Hippocampal formation (tissue), 2 donors: ENCODE results near the gene ITPR1.

Experiments used
- DNase-seq, 2 donors: peaks; one replicate each; lab custom pipeline; 2025; lab: John Stamatoyannopoulos, UW

ITPR1 gene

DNA sequence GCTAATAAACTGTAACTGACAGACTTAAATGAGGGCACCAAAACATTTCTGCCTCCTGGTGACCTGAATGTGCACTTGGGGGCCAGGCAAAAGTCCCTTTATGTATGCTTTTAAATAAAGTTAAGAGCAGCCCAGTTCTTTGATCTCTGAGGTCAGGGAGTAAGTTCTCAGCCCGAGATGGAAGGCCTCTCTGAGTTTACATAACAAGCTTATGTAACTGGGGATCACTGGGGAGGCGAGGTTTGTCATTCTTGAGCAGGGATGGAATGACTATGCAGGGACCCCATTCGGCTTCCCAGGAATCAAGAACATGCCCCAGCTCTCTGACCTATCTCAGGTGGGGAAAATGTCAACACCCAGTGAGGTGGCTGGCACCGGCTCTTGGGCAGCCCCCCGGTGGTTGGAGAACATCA is 287.4 kb downstream of the ITPR1 start:
- no peak for DNase-seq

DNA sequence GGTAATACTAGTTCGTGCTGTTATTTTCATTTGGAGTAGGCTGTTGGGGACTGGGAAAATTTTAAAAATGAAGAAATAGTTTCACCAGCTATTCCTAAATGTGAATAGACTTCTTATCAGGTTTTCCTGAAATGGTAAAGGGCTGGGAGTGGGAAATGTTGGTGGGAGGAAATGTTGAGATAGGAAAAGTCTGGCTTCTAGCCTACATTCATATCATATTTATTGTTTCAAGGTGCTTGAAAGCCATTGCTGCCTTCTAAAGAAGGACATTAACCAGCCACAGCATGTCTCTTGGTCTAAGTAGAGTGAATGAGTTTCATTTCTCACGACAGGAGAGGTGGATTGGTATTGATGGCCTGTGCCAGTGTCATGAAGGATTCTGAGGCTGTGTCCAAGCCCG is 288.9 kb downstream of the ITPR1 start:
- DNase-seq = no peak

DNA sequence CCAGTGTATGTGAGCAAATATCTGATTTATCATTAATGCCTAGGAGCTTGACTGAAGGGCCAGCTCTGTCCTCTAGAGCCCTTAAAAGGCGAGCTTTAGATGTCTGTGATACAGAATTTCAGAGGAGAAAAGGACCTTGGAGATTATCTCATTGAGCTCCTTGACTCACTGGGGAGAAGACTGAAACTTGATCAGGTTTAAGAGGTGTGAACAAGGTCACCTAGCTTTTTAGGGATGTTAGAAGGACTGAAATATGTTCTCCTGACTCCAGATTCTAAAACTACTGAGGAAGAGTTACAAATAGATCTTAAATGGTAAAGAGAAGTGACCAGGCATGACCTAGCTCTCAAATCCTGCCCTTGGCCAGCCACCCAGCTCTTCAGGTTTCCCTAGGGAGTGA is 292.4 kb downstream of the ITPR1 start:
- no peak for DNase-seq

DNA sequence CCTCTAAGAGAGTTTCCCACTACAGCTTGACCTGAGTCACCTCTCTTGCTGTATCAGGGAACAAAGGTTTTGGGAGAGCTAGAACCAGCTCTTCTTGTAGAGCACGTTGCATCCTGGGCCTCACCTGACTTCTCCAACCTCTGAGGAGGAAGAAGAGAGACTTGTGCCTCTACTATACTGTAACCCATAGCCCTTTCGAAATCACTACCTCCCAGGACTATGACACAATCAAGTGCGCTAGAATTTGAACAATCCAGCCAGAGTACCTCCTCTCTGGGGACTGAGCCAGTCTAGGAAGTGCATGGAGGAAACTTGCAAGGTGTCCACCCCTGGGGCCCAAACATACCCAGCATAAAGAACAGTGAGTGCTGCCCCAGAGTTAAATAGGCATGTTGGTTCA is 293.3 kb downstream of the ITPR1 start:
- DNase-seq = no peak

DNA sequence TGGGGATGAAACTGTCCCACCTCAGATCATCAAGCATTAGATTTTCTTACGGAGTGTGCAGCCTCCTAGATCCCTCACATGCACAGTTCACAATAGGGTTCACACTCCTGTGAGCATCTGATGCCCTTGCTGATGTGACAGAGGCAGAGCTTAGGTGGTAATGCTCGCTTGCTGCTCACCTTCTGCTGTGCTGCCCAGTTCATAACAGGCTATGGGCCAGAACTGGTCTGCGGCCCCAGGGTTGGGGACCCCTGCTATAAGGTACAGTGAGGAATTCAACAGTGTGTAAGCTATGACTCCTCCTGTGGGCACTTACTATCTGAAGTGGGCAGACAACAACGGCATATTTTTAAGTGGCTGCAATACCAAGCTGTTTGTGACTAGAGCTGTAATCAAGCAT is 298.2 kb downstream of the ITPR1 start:
- no peak for DNase-seq

DNA sequence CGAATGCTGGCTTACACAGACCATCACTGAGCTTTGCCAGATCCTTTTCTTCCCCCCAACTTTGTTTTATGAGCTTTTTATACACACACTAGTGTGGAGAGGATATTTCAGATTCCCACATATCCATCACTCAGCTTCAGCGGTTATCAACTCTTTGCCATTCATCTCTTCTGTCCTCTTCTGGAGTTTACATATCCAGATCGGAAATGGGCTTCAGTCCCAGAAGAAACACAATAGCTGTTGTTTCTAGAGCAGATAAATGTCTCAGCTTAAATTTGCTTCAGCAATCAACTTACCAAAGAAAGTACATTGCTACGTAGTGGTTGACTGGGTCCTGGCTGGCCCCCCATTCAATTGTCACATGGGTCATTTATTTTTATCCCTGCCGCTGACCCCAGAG is 300.2 kb downstream of the ITPR1 start:
- no peak for DNase-seq

DNA sequence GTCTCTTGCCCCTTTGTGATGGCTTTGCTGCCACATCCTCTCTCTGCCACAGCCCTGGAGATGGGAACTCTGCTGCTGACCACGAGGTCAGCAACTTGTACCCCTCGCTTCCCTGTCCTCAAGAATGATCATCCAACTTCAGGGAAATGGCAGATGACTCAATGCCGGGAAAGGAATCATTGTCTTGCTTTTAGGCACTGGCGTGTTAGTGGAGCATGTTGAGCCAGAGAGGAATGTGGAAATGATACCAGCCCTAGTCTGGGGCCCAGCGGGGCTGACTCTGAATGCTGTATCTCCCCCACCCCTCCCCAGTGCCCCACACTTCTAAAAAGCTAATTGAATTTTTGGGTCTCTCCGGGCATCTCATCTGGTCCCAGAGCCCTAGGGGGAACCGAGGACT is 301.2 kb downstream of the ITPR1 start:
- no peak for DNase-seq

DNA sequence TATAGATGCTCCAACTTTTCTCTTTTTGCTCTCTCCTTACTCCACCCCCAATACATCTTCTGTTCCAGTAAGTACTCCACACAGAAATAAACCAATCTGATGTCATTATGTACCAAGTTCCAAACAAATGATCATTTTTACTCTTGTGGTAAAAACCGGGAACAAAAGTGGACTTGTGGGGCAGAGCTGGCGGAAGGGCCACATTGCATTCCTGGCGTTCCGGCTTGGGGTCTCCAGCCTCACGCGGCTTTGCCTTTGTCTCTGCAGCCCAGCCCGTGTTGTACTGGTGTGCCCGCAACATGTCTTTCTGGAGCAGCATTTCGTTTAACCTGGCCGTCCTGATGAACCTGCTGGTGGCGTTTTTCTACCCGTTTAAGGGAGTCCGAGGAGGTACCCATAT is 301.6 kb downstream of the ITPR1 start:
- DNase-seq = no peak

DNA sequence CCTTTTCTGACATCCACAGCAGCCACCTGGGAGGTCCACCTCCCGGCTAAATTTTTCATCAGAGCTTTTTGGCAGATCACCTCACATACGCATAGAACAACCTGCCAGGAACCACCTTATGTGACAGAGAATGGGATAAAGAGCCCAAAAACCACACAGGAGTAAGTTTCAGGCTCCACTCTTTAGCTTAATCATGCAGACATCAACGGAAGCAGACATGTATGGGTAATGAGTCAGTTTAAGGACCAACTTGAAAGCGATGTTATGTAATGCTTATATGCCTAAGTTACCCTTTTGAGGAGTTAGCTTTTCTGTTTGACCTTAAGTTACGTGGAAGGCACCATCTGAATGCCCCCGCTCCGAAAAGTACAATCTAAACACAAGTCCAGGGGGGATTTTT is 302.8 kb downstream of the ITPR1 start:
- no peak for DNase-seq

DNA sequence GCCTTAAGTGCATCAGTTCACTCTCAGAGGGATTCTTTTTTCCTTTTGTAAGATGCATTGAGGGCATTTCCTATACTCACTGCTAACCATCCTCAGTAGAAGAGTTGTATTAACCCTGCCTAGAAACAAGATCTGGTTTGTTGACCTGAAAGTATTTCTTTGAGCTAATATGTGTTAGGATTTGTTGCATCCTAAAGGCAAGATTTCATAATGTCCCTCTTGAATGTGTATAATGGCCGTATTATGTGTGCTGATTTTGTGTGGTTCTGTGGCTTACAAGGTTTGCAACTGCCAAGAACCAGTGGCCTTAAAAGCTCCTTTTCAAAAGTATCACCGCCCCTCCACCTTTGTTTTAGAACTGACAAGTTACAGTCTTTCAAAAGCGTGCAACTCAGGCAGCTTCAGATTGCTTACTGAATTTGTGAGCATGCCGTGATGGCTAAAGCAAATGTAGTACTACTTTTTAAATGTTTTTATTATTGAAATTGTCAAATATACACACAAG is 304.1 kb downstream of the ITPR1 start:
- no peak for DNase-seq

DNA sequence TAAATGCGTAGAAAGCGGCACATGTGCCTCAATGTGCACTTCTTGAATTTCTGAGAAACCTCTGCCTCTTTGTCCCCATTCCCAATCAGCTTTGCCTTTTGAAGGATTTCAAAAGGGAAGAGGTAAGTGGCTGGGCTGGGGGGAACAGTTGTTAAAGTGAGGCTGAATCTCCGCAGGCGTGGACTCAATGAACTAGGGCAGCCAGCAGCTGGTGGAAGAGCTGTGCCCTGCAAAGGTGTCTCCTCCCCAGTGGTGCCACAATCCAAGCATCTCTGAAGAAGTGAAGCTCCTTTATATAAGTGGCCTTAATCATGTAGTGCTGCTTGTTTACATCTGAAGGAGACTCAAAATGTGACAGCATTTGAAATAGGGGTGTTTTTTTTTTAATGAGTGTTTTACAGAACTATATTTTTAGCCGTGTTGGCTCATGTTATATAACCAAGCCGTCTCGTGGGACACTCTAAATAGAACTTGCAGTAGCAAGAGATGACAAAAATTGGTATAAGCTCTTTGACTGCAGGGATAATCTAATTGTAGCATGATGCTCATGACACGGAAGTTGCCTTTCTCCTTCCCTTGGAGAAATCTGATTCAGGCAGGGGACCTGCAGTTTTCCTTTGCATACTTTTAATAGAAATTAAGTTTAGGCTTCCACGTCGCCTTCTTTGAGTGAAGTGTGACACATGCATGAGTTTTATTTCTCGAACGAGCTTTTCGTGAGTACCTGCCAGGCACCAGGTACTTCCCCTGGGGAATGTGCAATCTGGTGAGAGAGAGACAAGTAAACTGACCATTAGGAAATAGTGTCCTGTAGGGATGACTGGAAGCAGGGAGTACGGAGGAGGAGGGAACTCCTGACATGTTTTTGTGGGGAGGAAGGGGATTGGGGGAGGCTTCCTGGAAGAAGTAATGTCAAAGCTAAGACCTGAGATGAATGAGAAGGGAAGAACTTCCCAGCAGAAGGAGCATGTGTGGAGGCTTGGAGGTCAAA is 306.4 kb downstream of the ITPR1 start:
- no peak for DNase-seq

DNA sequence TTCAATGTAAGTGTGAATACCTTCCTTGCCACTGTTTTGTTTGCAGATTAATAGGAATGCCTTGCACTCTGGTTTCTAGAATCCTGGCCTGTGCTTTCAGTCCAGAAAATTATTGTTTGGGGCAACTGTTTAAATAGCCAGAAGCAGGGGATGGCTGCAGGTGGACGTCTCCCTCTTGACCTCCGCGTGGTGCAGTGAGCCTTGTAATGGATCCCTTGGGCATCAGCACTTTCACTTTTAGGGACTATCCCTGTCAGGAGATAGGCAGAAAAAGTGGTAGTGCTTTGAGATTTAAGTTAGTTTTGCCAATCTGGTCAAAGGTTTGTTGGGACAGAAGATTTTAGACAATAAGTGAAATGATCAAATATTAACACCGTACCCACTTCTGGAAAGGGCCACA is 307.4 kb downstream of the ITPR1 start:
- no peak for DNase-seq

DNA sequence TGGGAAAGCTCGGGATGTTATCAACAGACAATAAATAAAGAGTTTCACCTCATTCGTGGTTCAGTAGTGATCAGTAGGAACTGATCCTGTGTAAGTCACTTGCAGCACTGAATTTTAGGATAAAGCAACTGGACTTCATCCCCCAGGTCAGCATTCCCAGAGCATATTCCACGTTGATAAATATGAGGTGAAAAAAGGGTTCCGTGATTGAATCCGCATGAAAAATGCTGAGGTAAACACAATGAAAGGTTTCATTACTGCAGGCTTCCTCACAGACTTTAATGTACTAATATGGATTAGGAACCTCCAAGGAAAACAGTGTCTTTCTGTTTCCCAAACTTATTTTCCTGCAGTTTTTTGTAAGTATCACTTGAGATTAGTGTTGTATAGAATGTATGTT is 308.7 kb downstream of the ITPR1 start:
- no peak for DNase-seq

DNA sequence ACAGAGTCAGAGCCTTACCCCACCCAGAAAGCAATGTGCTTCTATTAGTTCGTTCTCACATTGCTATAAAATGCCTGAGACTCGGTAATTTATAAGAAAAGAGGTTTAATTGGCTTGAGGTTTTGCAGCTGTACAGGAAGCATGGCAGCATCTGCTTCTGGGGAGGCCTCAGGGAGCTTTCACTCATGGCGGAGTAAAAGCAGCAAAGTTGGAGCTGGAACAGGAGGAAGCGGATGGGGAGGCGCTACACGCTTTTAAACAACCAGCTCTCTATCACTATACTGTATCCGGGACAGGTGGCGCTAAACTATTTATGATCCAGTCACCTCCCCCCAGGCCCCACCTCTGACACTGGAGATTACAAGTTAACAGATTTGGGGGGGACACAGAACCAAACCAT is 309.8 kb downstream of the ITPR1 start:
- no peak for DNase-seq

DNA sequence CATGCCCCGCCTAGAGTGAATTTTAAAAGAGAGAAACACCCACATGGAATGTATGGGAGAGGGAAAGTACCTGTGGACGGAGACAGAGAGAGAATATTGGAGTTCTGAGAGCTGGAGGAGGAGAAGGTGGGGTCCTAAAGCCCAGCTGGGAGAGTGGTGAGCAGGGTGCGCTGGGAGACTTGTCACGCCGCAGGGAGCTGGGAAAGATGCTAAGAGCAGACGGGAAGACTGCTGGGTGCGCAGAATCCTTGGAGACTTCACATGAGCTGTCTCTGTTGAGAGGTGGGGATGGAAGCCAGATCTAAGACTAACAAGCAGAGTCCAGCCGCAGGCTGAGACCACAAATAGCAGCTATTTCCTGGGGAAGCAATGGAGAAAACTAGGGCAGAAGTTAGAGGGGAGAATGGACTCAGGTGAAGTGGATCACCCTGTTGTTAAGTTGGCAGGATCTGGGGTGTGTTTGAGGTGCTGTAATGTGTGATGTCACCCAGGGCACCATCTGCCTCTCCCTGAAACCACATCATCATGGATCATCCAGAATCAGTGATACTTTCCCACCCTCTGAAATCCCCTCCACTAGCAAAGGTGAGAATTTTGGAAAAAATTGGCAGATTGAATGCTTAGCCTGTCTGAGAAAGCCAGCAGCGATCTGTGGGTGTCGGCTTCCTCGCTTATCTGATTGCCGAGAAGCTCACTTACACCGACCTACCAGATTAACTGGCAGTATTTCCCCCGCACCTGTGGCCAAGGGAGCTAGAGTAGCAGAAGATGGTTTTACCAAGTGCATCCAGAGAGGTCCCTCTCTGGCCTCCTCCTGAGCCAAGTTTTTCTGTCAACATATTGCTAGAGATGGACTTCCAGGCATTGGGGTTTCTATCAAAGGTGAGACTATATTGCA is 311.3 kb downstream of the ITPR1 start:
- DNase-seq = no peak

DNA sequence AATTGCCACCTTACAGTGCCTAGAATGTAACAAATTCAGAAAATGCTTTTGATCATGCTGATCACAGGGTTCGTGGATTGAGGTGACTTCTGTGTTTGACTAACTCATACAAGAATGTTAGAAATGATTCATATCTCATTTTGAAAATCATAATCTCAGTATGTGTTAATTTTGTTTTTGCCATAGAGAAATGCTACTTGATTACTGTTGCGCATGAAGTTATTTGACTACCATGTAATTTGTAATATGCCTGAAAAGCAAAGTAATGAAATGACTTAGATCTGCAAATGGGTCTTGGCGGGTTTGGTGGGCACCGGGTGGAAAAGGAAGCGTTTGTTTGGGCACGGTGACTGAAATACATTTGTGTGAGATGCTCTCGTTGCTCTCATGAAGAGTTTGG is 312.5 kb downstream of the ITPR1 start:
- DNase-seq = no peak

DNA sequence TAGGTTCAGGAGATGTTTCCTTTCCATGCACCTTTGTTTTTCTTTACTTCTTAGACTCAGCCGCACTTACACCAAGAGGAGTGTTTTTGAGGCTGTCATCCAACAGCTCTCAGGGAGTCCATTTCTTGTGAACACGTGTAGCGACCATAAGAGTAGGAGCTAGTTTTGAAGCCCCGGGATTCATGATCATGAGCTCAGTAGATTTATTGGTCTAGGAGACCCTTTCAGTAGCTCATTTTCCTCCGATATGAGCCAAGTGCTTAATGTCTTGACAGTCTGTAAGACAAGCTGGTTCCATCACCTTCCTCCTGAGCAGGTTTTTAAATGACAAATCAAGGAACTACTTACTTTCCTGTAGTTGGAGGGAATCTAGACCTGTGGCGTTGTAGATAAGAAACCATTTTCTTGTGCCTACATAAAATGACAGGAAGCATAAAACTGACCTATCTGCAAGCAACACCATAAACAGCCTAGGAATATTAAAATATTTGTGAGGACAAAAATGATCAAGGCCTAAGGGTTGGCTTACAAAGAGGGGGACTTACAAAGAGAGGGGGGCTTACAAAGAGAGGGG is 313.5 kb downstream of the ITPR1 start:
- no peak for DNase-seq

DNA sequence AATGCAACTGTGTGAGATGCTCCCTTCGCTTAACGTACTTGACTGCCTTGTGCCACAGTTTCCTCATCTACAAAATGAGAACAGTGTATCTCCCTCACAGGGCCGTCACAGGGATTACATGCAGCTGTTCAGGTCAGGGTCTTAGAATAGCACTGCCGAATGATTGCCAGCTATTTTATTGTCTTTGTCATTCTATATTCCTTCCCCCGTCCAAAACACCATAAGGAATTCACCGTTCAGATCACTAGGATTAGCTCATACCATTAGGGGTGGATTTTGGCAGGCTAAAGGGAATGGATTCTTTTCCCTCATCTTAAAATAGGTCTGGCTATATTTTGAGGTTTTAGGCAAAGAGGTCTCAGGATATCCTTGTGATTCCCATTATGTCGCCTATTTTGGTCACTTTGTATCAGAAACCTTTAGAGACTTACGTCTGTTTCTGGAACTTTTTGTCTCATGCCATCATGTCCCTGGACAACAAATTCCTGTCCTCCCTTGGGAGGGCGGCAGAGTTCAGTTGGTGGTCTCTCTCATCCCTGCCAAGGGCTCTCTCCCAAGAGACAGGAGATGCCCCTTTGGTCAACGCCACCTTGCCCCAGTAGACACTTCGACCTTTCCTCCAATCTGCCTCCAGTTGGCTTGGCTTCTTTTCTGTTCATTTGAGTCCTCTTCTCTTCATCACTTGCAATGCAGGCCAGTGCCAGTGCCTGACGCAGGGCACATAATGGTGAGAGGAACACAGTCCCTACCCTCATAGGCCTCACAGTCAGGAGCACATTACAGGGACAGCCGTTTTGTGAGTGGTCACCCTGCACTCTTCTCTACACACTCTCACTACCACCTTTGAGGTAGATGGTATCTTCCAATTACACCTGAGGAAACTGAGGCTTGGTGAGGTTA is 314.5 kb downstream of the ITPR1 start:
- no peak for DNase-seq

DNA sequence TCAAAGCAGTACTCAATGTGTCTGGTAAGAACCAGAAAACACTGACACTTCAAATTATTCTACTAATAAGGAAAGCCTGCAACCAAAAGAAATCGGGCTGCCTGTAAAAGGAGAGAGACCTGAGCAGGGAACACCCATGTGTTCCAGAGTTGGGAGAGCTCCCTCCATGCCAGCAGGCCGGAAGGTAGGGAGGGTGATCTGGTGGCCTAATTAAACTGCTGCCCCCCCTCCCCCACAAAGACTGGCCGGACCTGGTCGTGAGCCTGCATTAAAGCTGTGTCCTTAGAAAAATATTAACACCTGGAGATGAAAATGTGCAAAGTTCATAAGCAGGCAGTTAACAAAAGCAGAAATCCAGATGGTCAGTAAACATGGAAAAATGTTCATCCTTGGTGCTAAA is 315.5 kb downstream of the ITPR1 start:
- DNase-seq = no peak

DNA sequence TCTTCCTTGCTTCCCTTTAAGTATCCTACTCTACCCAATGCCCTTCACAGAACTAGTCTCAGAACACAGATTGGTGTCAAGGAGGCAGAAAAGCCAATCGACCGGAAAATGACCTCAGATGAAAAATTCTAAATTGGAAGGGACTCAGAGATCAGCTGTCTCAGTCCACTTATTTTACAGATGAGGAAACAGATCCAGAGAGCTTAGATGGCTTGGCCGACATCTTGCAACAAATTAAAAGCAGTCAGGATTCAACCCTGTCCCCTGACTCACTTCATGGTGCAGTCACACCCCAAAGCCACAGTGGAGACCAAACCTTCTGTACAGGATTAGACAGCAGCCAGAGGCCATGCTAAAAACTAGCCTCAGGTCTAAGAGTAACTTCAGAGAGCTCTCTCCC is 316.8 kb downstream of the ITPR1 start:
- no peak for DNase-seq

DNA sequence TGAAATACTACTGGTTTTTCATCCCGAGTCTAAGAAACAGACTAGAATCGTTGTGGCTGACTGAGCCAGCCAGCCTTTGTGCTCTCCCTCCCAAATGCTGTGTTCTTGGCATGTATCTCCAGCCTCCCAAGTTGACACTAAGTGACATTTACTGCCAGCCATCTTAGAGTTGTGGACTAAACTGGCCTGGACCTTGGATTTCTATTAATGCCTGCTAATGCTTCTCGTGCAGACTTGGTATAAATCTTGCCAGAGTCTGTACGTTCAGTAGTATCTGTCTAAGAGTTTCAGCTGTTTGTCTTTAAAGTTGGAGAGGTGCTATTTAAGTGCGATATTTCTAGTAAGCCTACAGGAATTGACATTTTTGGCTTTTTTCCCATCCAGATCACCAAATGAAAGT is 319.4 kb downstream of the ITPR1 start:
- peak in 1 of 2 donors; percentile 36 for DNase-seq
